SK-N-SH treated with all-trans-retinoic acid at 6 μM for 48 hours (cell line): Measurements from ENCODE around the gene GUCA2A.

Experiments
- PPARA ChIP-seq: fragments of 250-450 bp; sonication (Bioruptor Pico); IDR thresholded peaks from 2 replicates; pipeline ENCODE4 v1.5.0; 2020; ENCODE audit warnings: mild to moderate bottlenecking, borderline replicate concordance
- RARB ChIP-seq: fragments of 250-450 bp; sonication (Bioruptor Pico); IDR thresholded peaks from 2 replicates; pipeline ENCODE4 v1.8.0; 2021; ENCODE audit warnings: mild to moderate bottlenecking, moderate library complexity
- ZC3H10 ChIP-seq: fragments of 250-450 bp; sonication (Bioruptor Pico); IDR thresholded peaks from 2 replicates; pipeline ENCODE4 v1.5.1; 2021; ENCODE audit warnings: mild to moderate bottlenecking, moderate library complexity
- ZFP3 ChIP-seq: fragments of 250-450 bp; sonication (Bioruptor Pico); IDR thresholded peaks from 2 replicates; pipeline ENCODE4 v1.5.0; 2020; ENCODE audit warnings: mild to moderate bottlenecking, moderate library complexity
- ZFP30 ChIP-seq: fragments of 450-650 bp; formaldehyde crosslinking; IDR thresholded peaks from 2 replicates; pipeline ENCODE4 v1.5.0; 2022; ENCODE audit warnings: mild to moderate bottlenecking, moderate library complexity
- ZNF8 ChIP-seq: fragments of 450-650 bp; formaldehyde crosslinking; IDR thresholded peaks from 2 replicates; pipeline ENCODE4 v1.5.0; 2020; ENCODE audit warnings: mild to moderate bottlenecking, moderate library complexity
- TF ChIP-seq, protein P1 (sequence below): fragments of 250-450 bp; sonication (Bioruptor Pico); IDR thresholded peaks from 2 replicates; pipeline ENCODE4 v1.5.1; 2021; ENCODE audit warnings: mild to moderate bottlenecking, moderate library complexity
- TF ChIP-seq, protein P2 (sequence below): fragments of 250-450 bp; sonication (Bioruptor Pico); IDR thresholded peaks from 2 replicates; pipeline ENCODE4 v1.5.0; 2020; ENCODE audit warnings: mild to moderate bottlenecking, moderate library complexity
- TF ChIP-seq, protein P3 (sequence below): fragments of 250-450 bp; sonication (Bioruptor Pico); IDR thresholded peaks from 2 replicates; pipeline ENCODE4 v1.8.0; 2020; ENCODE audit warnings: mild to moderate bottlenecking, moderate library complexity, borderline replicate concordance

DNA sequence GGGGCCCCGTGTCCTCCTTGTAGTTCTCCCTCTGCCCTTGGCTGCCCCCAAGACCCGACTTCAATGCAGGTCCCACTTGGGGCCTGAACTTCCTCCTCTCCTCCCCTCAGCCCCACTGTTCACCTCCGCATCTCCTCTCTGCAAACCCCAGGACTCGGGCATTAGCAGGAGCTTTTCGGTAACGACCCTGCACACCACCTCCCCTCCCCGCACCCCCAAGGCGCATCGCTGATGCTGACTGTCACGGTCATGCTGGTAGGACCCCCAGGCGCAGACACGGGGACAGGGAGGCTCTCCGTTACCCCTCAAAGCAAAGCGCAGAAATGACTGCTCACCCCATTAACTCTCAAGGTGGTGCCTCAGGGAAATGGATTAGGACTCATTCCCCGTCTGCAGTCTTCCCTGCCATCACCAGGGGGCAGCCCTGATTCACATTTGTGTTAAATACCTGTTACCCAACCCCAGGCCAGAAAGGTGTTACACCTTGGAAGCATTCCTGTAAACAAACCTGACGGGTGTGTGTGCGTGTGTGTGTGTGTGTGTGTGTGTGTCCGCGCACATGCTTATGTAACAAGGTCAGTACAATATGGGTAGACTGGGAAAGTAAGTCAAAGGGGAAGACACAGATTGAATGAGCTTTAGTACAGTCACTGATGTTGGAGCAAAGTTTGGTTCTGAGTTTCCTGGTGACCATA lies 17.8 kb downstream of the GUCA2A start:
- TF ChIP-seq ZC3H10 (CRISPR knock-in tag) (no peak), ZFP3 (CRISPR knock-in tag) (no peak), RARB (no peak), PPARA (CRISPR knock-in tag) (no peak), ZNF8 (CRISPR knock-in tag) (no peak), ZFP30 (CRISPR knock-in tag) (no peak)
- TF ChIP-seq, protein P1, sequence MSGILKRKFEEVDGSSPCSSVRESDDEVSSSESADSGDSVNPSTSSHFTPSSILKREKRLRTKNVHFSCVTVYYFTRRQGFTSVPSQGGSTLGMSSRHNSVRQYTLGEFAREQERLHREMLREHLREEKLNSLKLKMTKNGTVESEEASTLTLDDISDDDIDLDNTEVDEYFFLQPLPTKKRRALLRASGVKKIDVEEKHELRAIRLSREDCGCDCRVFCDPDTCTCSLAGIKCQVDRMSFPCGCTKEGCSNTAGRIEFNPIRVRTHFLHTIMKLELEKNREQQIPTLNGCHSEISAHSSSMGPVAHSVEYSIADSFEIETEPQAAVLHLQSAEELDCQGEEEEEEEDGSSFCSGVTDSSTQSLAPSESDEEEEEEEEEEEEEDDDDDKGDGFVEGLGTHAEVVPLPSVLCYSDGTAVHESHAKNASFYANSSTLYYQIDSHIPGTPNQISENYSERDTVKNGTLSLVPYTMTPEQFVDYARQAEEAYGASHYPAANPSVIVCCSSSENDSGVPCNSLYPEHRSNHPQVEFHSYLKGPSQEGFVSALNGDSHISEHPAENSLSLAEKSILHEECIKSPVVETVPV (CRISPR knock-in tag) = no peak
- TF ChIP-seq, protein P2, sequence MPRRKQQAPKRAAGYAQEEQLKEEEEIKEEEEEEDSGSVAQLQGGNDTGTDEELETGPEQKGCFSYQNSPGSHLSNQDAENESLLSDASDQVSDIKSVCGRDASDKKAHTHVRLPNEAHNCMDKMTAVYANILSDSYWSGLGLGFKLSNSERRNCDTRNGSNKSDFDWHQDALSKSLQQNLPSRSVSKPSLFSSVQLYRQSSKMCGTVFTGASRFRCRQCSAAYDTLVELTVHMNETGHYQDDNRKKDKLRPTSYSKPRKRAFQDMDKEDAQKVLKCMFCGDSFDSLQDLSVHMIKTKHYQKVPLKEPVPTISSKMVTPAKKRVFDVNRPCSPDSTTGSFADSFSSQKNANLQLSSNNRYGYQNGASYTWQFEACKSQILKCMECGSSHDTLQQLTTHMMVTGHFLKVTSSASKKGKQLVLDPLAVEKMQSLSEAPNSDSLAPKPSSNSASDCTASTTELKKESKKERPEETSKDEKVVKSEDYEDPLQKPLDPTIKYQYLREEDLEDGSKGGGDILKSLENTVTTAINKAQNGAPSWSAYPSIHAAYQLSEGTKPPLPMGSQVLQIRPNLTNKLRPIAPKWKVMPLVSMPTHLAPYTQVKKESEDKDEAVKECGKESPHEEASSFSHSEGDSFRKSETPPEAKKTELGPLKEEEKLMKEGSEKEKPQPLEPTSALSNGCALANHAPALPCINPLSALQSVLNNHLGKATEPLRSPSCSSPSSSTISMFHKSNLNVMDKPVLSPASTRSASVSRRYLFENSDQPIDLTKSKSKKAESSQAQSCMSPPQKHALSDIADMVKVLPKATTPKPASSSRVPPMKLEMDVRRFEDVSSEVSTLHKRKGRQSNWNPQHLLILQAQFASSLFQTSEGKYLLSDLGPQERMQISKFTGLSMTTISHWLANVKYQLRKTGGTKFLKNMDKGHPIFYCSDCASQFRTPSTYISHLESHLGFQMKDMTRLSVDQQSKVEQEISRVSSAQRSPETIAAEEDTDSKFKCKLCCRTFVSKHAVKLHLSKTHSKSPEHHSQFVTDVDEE = no peak
- TF ChIP-seq, protein P3, sequence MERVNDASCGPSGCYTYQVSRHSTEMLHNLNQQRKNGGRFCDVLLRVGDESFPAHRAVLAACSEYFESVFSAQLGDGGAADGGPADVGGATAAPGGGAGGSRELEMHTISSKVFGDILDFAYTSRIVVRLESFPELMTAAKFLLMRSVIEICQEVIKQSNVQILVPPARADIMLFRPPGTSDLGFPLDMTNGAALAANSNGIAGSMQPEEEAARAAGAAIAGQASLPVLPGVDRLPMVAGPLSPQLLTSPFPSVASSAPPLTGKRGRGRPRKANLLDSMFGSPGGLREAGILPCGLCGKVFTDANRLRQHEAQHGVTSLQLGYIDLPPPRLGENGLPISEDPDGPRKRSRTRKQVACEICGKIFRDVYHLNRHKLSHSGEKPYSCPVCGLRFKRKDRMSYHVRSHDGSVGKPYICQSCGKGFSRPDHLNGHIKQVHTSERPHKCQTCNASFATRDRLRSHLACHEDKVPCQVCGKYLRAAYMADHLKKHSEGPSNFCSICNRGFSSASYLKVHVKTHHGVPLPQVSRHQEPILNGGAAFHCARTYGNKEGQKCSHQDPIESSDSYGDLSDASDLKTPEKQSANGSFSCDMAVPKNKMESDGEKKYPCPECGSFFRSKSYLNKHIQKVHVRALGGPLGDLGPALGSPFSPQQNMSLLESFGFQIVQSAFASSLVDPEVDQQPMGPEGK (CRISPR knock-in tag) = no peak
